MM.1S (cell line): Measurements from ENCODE around the gene PLS1.

Experiments
- DNase-seq: peaks from one replicate; pipeline ENCODE4 v3.0.0-alpha.2; 2015
- H2AFZ ChIP-seq: fragments of 300-600 bp; sonication (generic); 2 replicates; pipeline ENCODE4 v1.6.0; 2016; ENCODE audit warnings: antibody characterized with exemption, low read length
- H3F3A ChIP-seq: fragments of 300-600 bp; sonication (generic); 2 replicates; pipeline ENCODE4 v1.6.1; 2016; ENCODE audit warnings: mild to moderate bottlenecking, antibody characterized with exemption, low read length, moderate library complexity, mixed read lengths; ENCODE audit not compliant: insufficient read depth
- H3K27ac ChIP-seq: fragments of 300-600 bp; sonication (generic); 2 replicates; pipeline ENCODE4 v1.5.1; 2016; ENCODE audit warnings: mild to moderate bottlenecking, low read length
- H3K27me3 ChIP-seq: fragments of 300-600 bp; sonication (generic); replicated peaks from 2 replicates; pipeline ENCODE4 v1.6.0; 2016; ENCODE audit warnings: low read length; ENCODE audit not compliant: insufficient read depth
- H3K36me3 ChIP-seq: fragments of 300-600 bp; sonication (generic); replicated peaks from 2 replicates; pipeline ENCODE4 v1.6.1; 2016; ENCODE audit warnings: mild to moderate bottlenecking, low read length, mixed read lengths; ENCODE audit not compliant: insufficient read depth
- H3K4me1 ChIP-seq: fragments of 300-600 bp; sonication (generic); 2 replicates; pipeline ENCODE4 v1.6.1; 2016; ENCODE audit warnings: low read length, mixed read lengths
- H3K4me2 ChIP-seq: fragments of 300-600 bp; sonication (generic); 2 replicates; pipeline ENCODE4 v1.6.0; 2016; ENCODE audit warnings: low read depth, low read length
- H3K4me3 ChIP-seq: fragments of 300-600 bp; sonication (generic); 2 replicates; pipeline ENCODE4 v1.5.1; 2016; ENCODE audit warnings: low read length, mixed read lengths
- H3K79me2 ChIP-seq: fragments of 300-600 bp; sonication (generic); 2 replicates; pipeline ENCODE4 v1.6.1; 2016; ENCODE audit warnings: mixed run types, low read length, mixed read lengths
- H3K9ac ChIP-seq: fragments of 300-600 bp; sonication (generic); 2 replicates; pipeline ENCODE4 v1.6.1; 2016; ENCODE audit warnings: low read length, mixed read lengths
- H3K9me2 ChIP-seq: fragments of 300-600 bp; sonication (generic); replicated peaks from 2 replicates; pipeline ENCODE4 v1.6.1; 2016; ENCODE audit warnings: mild to moderate bottlenecking, low read length, mixed read lengths; ENCODE audit not compliant: insufficient read depth
- H3K9me3 ChIP-seq: fragments of 300-600 bp; sonication (generic); replicated peaks from 2 replicates; pipeline ENCODE4 v1.6.1; 2016; ENCODE audit warnings: mild to moderate bottlenecking, low read length, mixed read lengths; ENCODE audit not compliant: insufficient read depth
- H4K20me1 ChIP-seq: fragments of 300-600 bp; sonication (generic); 2 replicates; pipeline ENCODE4 v1.6.1; 2016; ENCODE audit warnings: mild to moderate bottlenecking, low read length, moderate library complexity, mixed read lengths; ENCODE audit not compliant: insufficient read depth
- CTCF ChIP-seq: fragments of 300-600 bp; sonication (generic); IDR thresholded peaks from 2 replicates; pipeline ENCODE4 v1.5.1; 2016; ENCODE audit warnings: antibody characterized with exemption, low read length, mixed read lengths
- EZH2 ChIP-seq: fragments of 300-600 bp; sonication (generic); optimal IDR thresholded peaks from 2 replicates; pipeline ENCODE3; 2017; ENCODE audit warnings: low read depth, mild to moderate bottlenecking, antibody characterized with exemption, low read length, mixed read lengths
- EZH2phosphoT487 ChIP-seq: fragments of 300-600 bp; sonication (generic); IDR thresholded peaks from 2 replicates; pipeline ENCODE4 v1.6.1; 2018; ENCODE audit warnings: antibody characterized with exemption, low read length

Gene PLS1

GRCh38 chr3:142660893-142661292 lies 64.7 kb downstream of the PLS1 start:
- no peak overlapping the region for H3K27ac ChIP-seq
- H3K36me3 ChIP-seq = no peaks in the 10 kb centered on the region
- H4K20me1 ChIP-seq = no peaks in the 10 kb centered on the region
- no peak for DNase-seq
- no peaks in the 10 kb centered on the region for H3F3A ChIP-seq
- no peak overlapping the region for H3K4me3 ChIP-seq
- H3K4me1 ChIP-seq = no peaks in the 10 kb centered on the region; the same call in 1 of the 2 replicates
- H3K9ac ChIP-seq = no peak overlapping the region
- no peak overlapping the region for H3K4me2 ChIP-seq
- H3K27me3 ChIP-seq = no peaks in the 10 kb centered on the region
- no peak overlapping the region for H2AFZ ChIP-seq
- H3K9me3 ChIP-seq = no peaks in the 10 kb centered on the region
- no peaks in the 10 kb centered on the region for H3K9me2 ChIP-seq
- TF ChIP-seq EZH2 (no peak), CTCF (no peak), EZH2phosphoT487 (no peak)
- no peaks in the 10 kb centered on the region for H3K79me2 ChIP-seq

GRCh38 chr3:142663865-142664264 lies 67.7 kb downstream of the PLS1 start:
- Histone ChIP-seq H4K20me1 (no peaks in the 10 kb centered on the region), H3K4me1 (no peaks in the 10 kb centered on the region; the same call in 1 of the 2 replicates), H3K9ac (no peak overlapping the region), H3K79me2 (no peaks in the 10 kb centered on the region), H3K4me2 (no peak overlapping the region), H3K4me3 (no peak overlapping the region), H2AFZ (no peak overlapping the region), H3K9me2 (no peaks in the 10 kb centered on the region), H3K9me3 (no peaks in the 10 kb centered on the region), H3F3A (no peaks in the 10 kb centered on the region), H3K27ac (no peak overlapping the region), H3K27me3 (no peaks in the 10 kb centered on the region), H3K36me3 (no peaks in the 10 kb centered on the region)
- no peak for DNase-seq
- TF ChIP-seq EZH2 (no peak), CTCF (no peak), EZH2phosphoT487 (no peak)

- Histone ChIP-seq H3K36me3 (no peaks in the 10 kb centered on the region), H3K4me3 (no peak overlapping the region), H2AFZ (no peak overlapping the region), H3K27ac (no peak overlapping the region), H3F3A (no peaks in the 10 kb centered on the region), H4K20me1 (no peaks in the 10 kb centered on the region), H3K9me2 (no peaks in the 10 kb centered on the region), H3K27me3 (no peaks in the 10 kb centered on the region), H3K4me1 (no peaks in the 10 kb centered on the region; the same call in 1 of the 2 replicates), H3K79me2 (no peaks in the 10 kb centered on the region), H3K9me3 (no peaks in the 10 kb centered on the region), H3K4me2 (no peak overlapping the region), H3K9ac (no peak overlapping the region)
- no peak for TF ChIP-seq EZH2
- no peak for TF ChIP-seq EZH2phosphoT487
- DNase-seq = no peak
Measured at GRCh38 chr3:142664311-142664710, 68.1 kb downstream of the PLS1 start.

GRCh38 chr3:142664819-142665218 lies 68.6 kb downstream of the PLS1 start:
- H3F3A ChIP-seq = no peaks in the 10 kb centered on the region
- no peak for TF ChIP-seq EZH2phosphoT487
- no peak for TF ChIP-seq CTCF
- no peak for TF ChIP-seq EZH2
- DNase-seq = no peak
- H3K9me2 ChIP-seq = no peaks in the 10 kb centered on the region
- H3K27ac ChIP-seq = no peak overlapping the region
- no peaks in the 10 kb centered on the region for H4K20me1 ChIP-seq
- no peak overlapping the region for H3K4me2 ChIP-seq
- no peak overlapping the region for H3K4me3 ChIP-seq
- H3K79me2 ChIP-seq = no peaks in the 10 kb centered on the region
- no peak overlapping the region for H3K9ac ChIP-seq
- no peak overlapping the region for H2AFZ ChIP-seq
- no peaks in the 10 kb centered on the region for H3K9me3 ChIP-seq
- H3K4me1 ChIP-seq = no peaks in the 10 kb centered on the region; the same call in 1 of the 2 replicates
- H3K27me3 ChIP-seq = no peaks in the 10 kb centered on the region
- no peaks in the 10 kb centered on the region for H3K36me3 ChIP-seq
